HepG2 (cell line): Measurements from ENCODE around the gene TASOR.

Source experiments
- ARID2 ChIP-seq: sonication (generic); formaldehyde crosslinking; IDR thresholded peaks from 2 replicates; pipeline ENCODE4 v1.8.1; 2022; ENCODE audit warnings: mild to moderate bottlenecking, missing genetic modification reagents, borderline replicate concordance
- HCFC1 ChIP-seq: fragments of 150-350 bp; IDR thresholded peaks from 2 replicates; pipeline ENCODE4 v1.6.1; 2014; ENCODE audit warnings: low read depth, low read length
- KLF9 ChIP-seq: IDR thresholded peaks from 2 replicates; pipeline ENCODE4 v1.6.1; 2016; ENCODE audit warnings: low read depth
- NKX3-1 ChIP-seq: sonication (generic); formaldehyde crosslinking; IDR thresholded peaks from 2 replicates; pipeline ENCODE4 v1.5.0; 2020; ENCODE audit warnings: missing genetic modification reagents
- PLRG1 ChIP-seq: fragments of 450-650 bp; conservative IDR thresholded peaks from 2 replicates; pipeline ENCODE4 v1.6.1; 2016
- USF2 ChIP-seq, 2 experiments: sonication (generic) in 1 of 2; formaldehyde crosslinking in 1 of 2; IDR thresholded peaks; 2 replicates each; pipeline versions ENCODE4 v1.5.1 to v1.6.1; 2011 to 2020; ENCODE audit warnings: borderline replicate concordance in 1 of 2, low read depth in 1 of 2, low read length in 1 of 2, mild to moderate bottlenecking in 1 of 2, missing genetic modification reagents in 1 of 2, moderate library complexity in 1 of 2
- ZBTB20 ChIP-seq: sonication (generic); formaldehyde crosslinking; IDR thresholded peaks from 2 replicates; pipeline ENCODE4 v1.8.1; 2023; ENCODE audit warnings: missing genetic modification reagents, low read depth, mild to moderate bottlenecking, borderline replicate concordance
- ZFP82 ChIP-seq: sonication (generic); formaldehyde crosslinking; IDR thresholded peaks from 2 replicates; pipeline ENCODE4 v1.5.1; 2020; ENCODE audit warnings: mild to moderate bottlenecking, missing genetic modification reagents, borderline replicate concordance
- ZHX1 ChIP-seq: sonication (generic); formaldehyde crosslinking; IDR thresholded peaks from 2 replicates; pipeline ENCODE4 v1.8.1; 2022; ENCODE audit warnings: low read depth, mild to moderate bottlenecking, missing genetic modification reagents
- ZNF138 ChIP-seq: sonication (generic); formaldehyde crosslinking; IDR thresholded peaks from 2 replicates; pipeline ENCODE4 v1.5.0; 2020; ENCODE audit warnings: mild to moderate bottlenecking, low read depth, missing genetic modification reagents

- TF ChIP-seq ZBTB20 (CRISPR knock-in tag) (no peak), ZFP82 (CRISPR knock-in tag) (no peak), HCFC1 (no peak), ZNF138 (CRISPR knock-in tag) (no peak), PLRG1 (no peak), USF2 (IDR thresholded peaks at IDR 0.05; ENCODE audit: low read depth, low read length) (no peak), USF2 (CRISPR knock-in tag; IDR thresholded peaks at IDR 0.05; ENCODE audit: borderline replicate concordance) (no peak), NKX3-1 (CRISPR knock-in tag) (no peak), KLF9 (CRISPR knock-in tag) (no peak), ZHX1 (CRISPR knock-in tag) (no peak), ARID2 (CRISPR knock-in tag) (no peak)
These were observed 42.1 kb upstream of the TASOR start for GRCh38 chr3:56725175-56725574.
